PFSK-1 (cell line): Measurements from ENCODE around the gene PALLD.

ENCODE experiments used
- FOXP2 ChIP-seq: optimal IDR thresholded peaks from 2 replicates; pipeline ENCODE3; 2011; ENCODE audit warnings: borderline replicate concordance, control low read depth, inconsistent platforms; ENCODE audit not compliant: insufficient read depth; ENCODE audit errors: extremely low read length, extremely low read depth
- POLR2AphosphoS5 ChIP-seq: IDR thresholded peaks from 2 replicates; pipeline ENCODE4 v1.6.1; 2012; ENCODE audit warnings: low read depth, mild to moderate bottlenecking, control low read depth, low read length, moderate library complexity
- REST ChIP-seq, 2 experiments: IDR thresholded peaks; 2 replicates each; pipeline versions ENCODE4 v1.6.1 to v1.8.0; 2011 to 2012; ENCODE audit warnings: low read depth in 2 of 2, low read length in 2 of 2, control low read depth in 1 of 2, inconsistent platforms in 1 of 2, mild to moderate bottlenecking in 1 of 2, moderate library complexity in 1 of 2; ENCODE audit not compliant: insufficient read depth in 1 of 2
- SIN3A ChIP-seq: IDR thresholded peaks from 2 replicates; pipeline ENCODE4 v1.6.1; 2012; ENCODE audit warnings: mild to moderate bottlenecking, low read length, moderate library complexity, borderline replicate concordance; ENCODE audit not compliant: insufficient read depth
- TAF1 ChIP-seq: IDR thresholded peaks from 2 replicates; pipeline ENCODE4 v1.6.1; 2012; ENCODE audit warnings: low read length, control low read depth, borderline replicate concordance; ENCODE audit not compliant: insufficient read depth

The PALLD gene

DNA sequence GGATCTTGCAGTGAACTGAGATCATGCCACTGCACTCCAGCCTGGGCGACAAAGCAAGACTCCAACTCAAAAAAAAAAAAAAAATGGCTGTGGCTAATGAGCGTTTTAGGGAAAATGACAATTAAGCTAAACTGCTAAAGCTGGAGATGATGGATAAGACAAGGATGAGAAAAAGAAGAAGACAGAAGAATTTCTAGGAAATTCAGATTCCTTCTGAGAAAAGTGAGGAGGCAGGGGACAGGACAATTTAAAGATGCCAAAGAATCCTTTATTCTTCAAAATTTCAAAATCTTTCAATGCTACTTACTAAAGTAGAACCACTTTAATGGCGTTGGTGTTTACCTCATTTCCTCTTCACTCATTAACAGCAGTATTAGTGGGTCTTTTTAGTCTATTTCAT is 7.7 kb downstream of the PALLD start:
- TF ChIP-seq TAF1 (no peak), REST (IDR thresholded peaks at IDR 0.05; ENCODE audit: insufficient read depth in 1 of 2, low read depth in 2 of 2, low read length in 2 of 2) (no peak), POLR2AphosphoS5 (no peak), SIN3A (no peak), FOXP2 (no peak)

GRCh38 chr4:168506014-168506413 is 9.2 kb downstream of the PALLD start:
- no peak for TF ChIP-seq REST (IDR thresholded peaks at IDR 0.05; ENCODE audit: insufficient read depth in 1 of 2, low read depth in 2 of 2, low read length in 2 of 2)

DNA sequence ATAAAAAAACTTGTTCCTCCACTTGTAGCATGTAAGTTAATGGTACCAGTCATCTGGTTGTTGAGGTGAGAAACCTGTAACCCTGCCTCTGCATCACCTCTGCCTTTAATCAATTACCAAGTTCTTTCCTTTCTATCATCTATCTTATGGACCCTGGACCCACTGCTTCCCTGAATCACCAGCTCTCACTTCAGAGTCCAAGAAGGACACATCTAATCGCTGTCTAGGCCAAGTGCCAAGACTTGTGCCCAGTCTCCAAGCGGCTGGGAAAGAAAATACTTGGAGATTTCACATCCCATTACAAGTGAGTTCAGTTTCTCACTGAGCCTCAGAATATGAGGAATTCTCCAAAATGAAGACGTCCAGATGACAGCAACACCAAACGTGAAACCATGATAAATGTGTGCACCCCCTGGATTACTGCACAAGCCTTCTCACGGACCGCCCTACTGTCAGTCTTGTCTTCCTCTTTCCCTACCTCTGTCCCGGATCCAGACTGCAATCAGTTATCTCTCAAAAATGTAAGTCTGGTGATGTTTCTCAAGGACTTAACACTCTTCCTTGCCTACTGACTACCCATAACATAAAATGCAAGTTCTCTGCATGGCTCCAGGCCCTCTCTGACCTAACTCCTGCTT is 10.4 kb downstream of the PALLD start:
- TF ChIP-seq FOXP2 (no peak), SIN3A (no peak), POLR2AphosphoS5 (no peak), TAF1 (no peak), REST (IDR thresholded peaks at IDR 0.05; ENCODE audit: insufficient read depth in 1 of 2, low read depth in 2 of 2, low read length in 2 of 2) (no peak)

DNA sequence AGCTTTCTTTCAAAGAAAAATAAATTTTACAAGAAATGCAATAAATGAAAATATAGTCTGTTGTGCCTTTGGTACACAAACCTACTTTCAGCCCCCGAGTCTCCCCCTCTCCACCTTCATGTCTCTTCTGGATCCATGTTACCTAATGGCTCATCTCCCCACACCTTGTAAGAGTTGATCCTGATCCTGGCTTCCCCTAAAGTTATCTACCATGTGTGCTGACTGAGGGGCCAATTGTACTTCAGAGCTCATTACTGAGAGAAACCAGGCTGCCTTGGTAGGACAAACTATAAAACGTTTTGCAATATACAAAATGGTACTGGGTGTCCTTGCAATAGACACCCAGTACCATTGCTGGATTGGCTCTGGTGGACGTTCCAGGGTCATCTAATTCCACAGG is 11.8 kb downstream of the PALLD start:
- no peak for TF ChIP-seq SIN3A
- no peak for TF ChIP-seq POLR2AphosphoS5
- no peak for TF ChIP-seq TAF1
- no peak for TF ChIP-seq REST (IDR thresholded peaks at IDR 0.05; ENCODE audit: insufficient read depth in 1 of 2, low read depth in 2 of 2, low read length in 2 of 2)
- no peak for TF ChIP-seq FOXP2

DNA sequence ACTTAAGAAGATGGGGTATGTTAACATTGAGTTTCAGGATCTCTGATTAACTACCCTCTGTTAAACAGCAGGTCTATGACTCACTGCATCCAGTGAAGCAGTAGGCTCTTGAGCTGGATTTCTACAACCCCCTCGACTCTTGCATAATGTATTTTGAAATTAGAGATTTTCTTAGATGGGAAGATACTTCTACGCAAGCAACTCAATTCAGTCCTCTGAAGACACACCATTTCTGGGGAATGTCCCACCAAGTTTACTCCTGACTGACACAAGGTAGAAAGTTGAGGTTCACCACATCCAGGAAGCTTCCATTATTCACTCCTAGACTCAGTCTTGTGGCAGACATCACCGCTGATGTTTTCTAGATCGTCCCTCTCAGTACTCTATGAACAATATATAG is 12.9 kb downstream of the PALLD start:
- no peak for TF ChIP-seq SIN3A
- no peak for TF ChIP-seq POLR2AphosphoS5
- no peak for TF ChIP-seq REST (IDR thresholded peaks at IDR 0.05; ENCODE audit: insufficient read depth in 1 of 2, low read depth in 2 of 2, low read length in 2 of 2)
- no peak for TF ChIP-seq TAF1
- TF ChIP-seq FOXP2 = no peak
